ENCODE results near the gene ZBTB18. TPM values are rescaled to one million over a fixed set of nuclear protein-coding genes. Genes with fewer than 3 reads are reported as not detected.

Gene ZBTB18
- total and polyA plus RNA-seq, 2 experiments from 2014 or later = 1.5 to 16.0 TPM

DNA sequence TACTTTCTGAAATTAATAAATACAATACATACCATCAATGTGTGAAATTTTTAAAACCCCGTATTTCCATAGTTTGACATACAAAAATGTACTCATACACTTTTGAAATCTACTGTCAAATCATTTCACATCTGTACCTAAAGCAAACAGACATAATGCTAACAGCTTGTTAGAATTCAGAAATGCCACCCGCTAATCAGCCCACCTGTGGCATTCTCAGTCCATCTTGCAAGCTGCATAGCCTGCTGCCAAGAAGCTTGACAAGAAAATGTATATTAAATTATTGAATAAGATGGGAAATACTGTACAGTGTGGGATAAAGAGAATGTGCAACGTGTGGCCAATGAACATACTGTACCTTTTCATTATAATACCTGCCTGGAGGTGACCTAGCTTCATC lies 55.1 kb downstream of the ZBTB18 start:
- no peaks in the 10 kb centered on the region for H3K9me3 ChIP-seq (ENCODE audit: low read depth)
- DNase-seq (ENCODE audit: low read depth in 1 of 2, low spot score in 1 of 2) = no peak
- no peak overlapping the region for H3K27ac ChIP-seq
- TF ChIP-seq CTCF (IDR thresholded peaks at IDR 0.05; ENCODE audit: low read depth, low read length) = no peak
- H3K27me3 ChIP-seq = no peaks in the 10 kb centered on the region
- H3K4me1 ChIP-seq (ENCODE audit: low read depth) = no peaks in the 10 kb centered on the region
- H3K36me3 ChIP-seq = no peaks in the 10 kb centered on the region
- no peak overlapping the region for H3K4me3 ChIP-seq

Other genes with a start within 250 kb of the ZBTB18 start
- 14.1 and 23.4 TPM in 2 replicates for gene AKT3, start 201.0 kb upstream of the ZBTB18 start, total RNA-seq
- 3.5 and 7.7 TPM in 2 replicates for gene AKT3, start 201.0 kb upstream of the ZBTB18 start, polyA plus RNA-seq

Data from cardiac muscle cell (in vitro differentiated cells and primary cell).